ENCODE data around the gene PRR33. TPM values are rescaled to one million over a fixed set of nuclear protein-coding genes. Genes with fewer than 3 reads are reported as not detected.

PRR33 gene
- total RNA-seq, 4 donors from 2014 or later: not detected

- no peaks in the 10 kb centered on the region for H3K27me3 ChIP-seq
- intact Hi-C loops (cut with DNase I): no loop called here
- 73% methylated on average over 14 of the region's 14 CpGs for WGBS
- peak overlapping the region; percentile 52 to 78 (median 70) for H3K27ac ChIP-seq (replicated peaks in 1 of 4)
- DNase-seq (ENCODE audit: extremely low spot score): no peak
- peaks cover 24 to 30% (median 28%) of the 10 kb centered on the region in 4 donors for H3K4me1 ChIP-seq
- H3K4me3 ChIP-seq: no peak overlapping the region
- no peaks in the 10 kb centered on the region for H3K9me3 ChIP-seq
- H3K36me3 ChIP-seq: no peaks in the 10 kb centered on the region
- TF ChIP-seq CTCF (IDR thresholded peaks at IDR 0.05): no peak
- no peak for TF ChIP-seq EP300 (IDR thresholded peaks at IDR 0.05)
- TF ChIP-seq POLR2AphosphoS5 (IDR thresholded peaks at IDR 0.05): no peak
Measured at GRCh38 chr11:1906611-1907423, 15.1 kb upstream of the PRR33 start.

GRCh38 chr11:1906181-1906580 lies 14.5 kb upstream of the PRR33 start:
- Histone ChIP-seq H3K27me3 (no peaks in the 10 kb centered on the region), H3K36me3 (no peaks in the 10 kb centered on the region), H3K9me3 (no peaks in the 10 kb centered on the region), H3K4me1 (peaks cover 24 to 30% (median 28%) of the 10 kb centered on the region in 4 donors), H3K27ac (replicated peaks in 1 of 4) (peak overlapping the region in 3 of 4 donors; percentile 52 to 78 (median 71)), H3K4me3 (no peak overlapping the region)
- intact Hi-C loops (cut with DNase I): no loop called here
- TF ChIP-seq EP300 (IDR thresholded peaks at IDR 0.05) (no peak), POLR2AphosphoS5 (IDR thresholded peaks at IDR 0.05) (no peak), CTCF (IDR thresholded peaks at IDR 0.05) (no peak), POLR2A (IDR thresholded peaks at IDR 0.05; ENCODE audit: low read depth) (no peak)
- 59% methylated on average over 5 of the region's 5 CpGs for WGBS
- DNase-seq (ENCODE audit: extremely low spot score): no peak

- Histone ChIP-seq H3K27me3 (no peaks in the 10 kb centered on the region), H3K9me3 (no peaks in the 10 kb centered on the region), H3K27ac (replicated peaks in 1 of 4) (no peak overlapping the region), H3K4me1 (no peaks in the 10 kb centered on the region), H3K4me3 (no peak overlapping the region), H3K36me3 (no peaks in the 10 kb centered on the region)
- 93% methylated on average over 5 of the region's 5 CpGs for WGBS
- intact Hi-C loops (cut with DNase I): no loop called here
- TF ChIP-seq POLR2A (IDR thresholded peaks at IDR 0.05; ENCODE audit: low read depth) (no peak), CTCF (IDR thresholded peaks at IDR 0.05) (no peak), POLR2AphosphoS5 (IDR thresholded peaks at IDR 0.05) (no peak), EP300 (IDR thresholded peaks at IDR 0.05) (no peak)
- DNase-seq (ENCODE audit: extremely low spot score): no peak
Measured at GRCh38 chr11:1899686-1900085, 8.0 kb upstream of the PRR33 start.

GRCh38 chr11:1899090-1899489 lies 7.4 kb upstream of the PRR33 start:
- intact Hi-C loops (cut with DNase I): no loop called here
- no peaks in the 10 kb centered on the region for H3K4me1 ChIP-seq
- no peak overlapping the region for H3K4me3 ChIP-seq
- TF ChIP-seq EP300 (IDR thresholded peaks at IDR 0.05) (no peak), CTCF (IDR thresholded peaks at IDR 0.05) (no peak), POLR2AphosphoS5 (IDR thresholded peaks at IDR 0.05) (no peak), POLR2A (IDR thresholded peaks at IDR 0.05; ENCODE audit: low read depth) (no peak)
- DNase-seq (ENCODE audit: extremely low spot score): no peak
- 97% methylated on average over 4 of the region's 4 CpGs for WGBS
- no peaks in the 10 kb centered on the region for H3K27me3 ChIP-seq
- H3K27ac ChIP-seq (replicated peaks in 1 of 4): no peak overlapping the region
- H3K9me3 ChIP-seq: no peaks in the 10 kb centered on the region
- no peaks in the 10 kb centered on the region for H3K36me3 ChIP-seq

Measured in esophagus muscularis mucosa (tissue), 4 donors.